WTC11 (cell line): ENCODE measurements around the gene KRTAP25-1.

Experiments
- ESRRA ChIP-seq: sonication (generic); formaldehyde crosslinking; IDR thresholded peaks from 2 replicates; pipeline ENCODE4 v1.8.1; 2022; ENCODE audit warnings: mild to moderate bottlenecking, missing genetic modification reagents, borderline replicate concordance
- FOXP1 ChIP-seq: sonication (generic); formaldehyde crosslinking; IDR thresholded peaks from 2 replicates; pipeline ENCODE4 v1.8.0; 2022; ENCODE audit warnings: missing genetic modification reagents, mild to moderate bottlenecking, moderate library complexity, borderline replicate concordance
- MYBL2 ChIP-seq: sonication (generic); formaldehyde crosslinking; IDR thresholded peaks from 2 replicates; pipeline ENCODE4 v1.8.1; 2023; ENCODE audit warnings: mild to moderate bottlenecking, moderate library complexity, missing genetic modification reagents
- RELA ChIP-seq: sonication (generic); formaldehyde crosslinking; IDR thresholded peaks from 2 replicates; pipeline ENCODE4 v1.8.1; 2022; ENCODE audit warnings: missing genetic modification reagents, mild to moderate bottlenecking, borderline replicate concordance
- TCF7 ChIP-seq: sonication (generic); formaldehyde crosslinking; IDR thresholded peaks from 2 replicates; pipeline ENCODE4 v1.8.0; 2022; ENCODE audit warnings: mild to moderate bottlenecking, low read depth, missing genetic modification reagents, moderate library complexity
- ZNF121 ChIP-seq: sonication (generic); formaldehyde crosslinking; IDR thresholded peaks from 2 replicates; pipeline ENCODE4 v1.8.0; 2023; ENCODE audit warnings: missing genetic modification reagents
- TF ChIP-seq, protein P1 (sequence below): fragments of 200-600 bp; IDR thresholded peaks from 2 replicates; pipeline ENCODE4 v1.8.0; 2022; ENCODE audit warnings: antibody characterized with exemption
- TF ChIP-seq, protein P2 (sequence below): sonication (generic); formaldehyde crosslinking; IDR thresholded peaks from 2 replicates; pipeline ENCODE4 v1.8.1; 2022; ENCODE audit warnings: mild to moderate bottlenecking, moderate library complexity, missing genetic modification reagents
- TF ChIP-seq, protein P3 (sequence below): sonication (generic); formaldehyde crosslinking; IDR thresholded peaks from 2 replicates; pipeline ENCODE4 v1.8.1; 2023; ENCODE audit warnings: mild to moderate bottlenecking, missing genetic modification reagents, moderate library complexity

DNA sequence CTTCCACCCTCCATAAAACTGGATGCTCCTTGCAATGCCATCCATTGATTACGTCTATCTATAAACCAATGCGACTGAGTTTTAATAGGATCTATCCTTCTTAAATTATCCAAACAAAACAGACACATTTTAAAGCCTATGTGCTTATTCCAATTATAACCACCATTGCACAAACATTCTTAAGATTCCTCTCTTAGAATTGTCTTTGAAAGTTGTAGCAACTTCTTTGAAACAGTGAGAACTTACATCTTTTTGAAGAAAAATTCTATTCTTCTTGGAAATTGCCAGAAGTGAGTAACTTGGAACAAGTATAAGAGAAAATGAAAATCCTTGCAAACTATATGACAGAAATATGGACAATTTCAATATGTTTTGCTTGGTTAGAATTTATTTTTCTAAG is 30.9 kb upstream of the KRTAP25-1 start, which contains the start of gene KRTAP26-1:
- TF ChIP-seq, protein P1, sequence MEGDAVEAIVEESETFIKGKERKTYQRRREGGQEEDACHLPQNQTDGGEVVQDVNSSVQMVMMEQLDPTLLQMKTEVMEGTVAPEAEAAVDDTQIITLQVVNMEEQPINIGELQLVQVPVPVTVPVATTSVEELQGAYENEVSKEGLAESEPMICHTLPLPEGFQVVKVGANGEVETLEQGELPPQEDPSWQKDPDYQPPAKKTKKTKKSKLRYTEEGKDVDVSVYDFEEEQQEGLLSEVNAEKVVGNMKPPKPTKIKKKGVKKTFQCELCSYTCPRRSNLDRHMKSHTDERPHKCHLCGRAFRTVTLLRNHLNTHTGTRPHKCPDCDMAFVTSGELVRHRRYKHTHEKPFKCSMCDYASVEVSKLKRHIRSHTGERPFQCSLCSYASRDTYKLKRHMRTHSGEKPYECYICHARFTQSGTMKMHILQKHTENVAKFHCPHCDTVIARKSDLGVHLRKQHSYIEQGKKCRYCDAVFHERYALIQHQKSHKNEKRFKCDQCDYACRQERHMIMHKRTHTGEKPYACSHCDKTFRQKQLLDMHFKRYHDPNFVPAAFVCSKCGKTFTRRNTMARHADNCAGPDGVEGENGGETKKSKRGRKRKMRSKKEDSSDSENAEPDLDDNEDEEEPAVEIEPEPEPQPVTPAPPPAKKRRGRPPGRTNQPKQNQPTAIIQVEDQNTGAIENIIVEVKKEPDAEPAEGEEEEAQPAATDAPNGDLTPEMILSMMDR, result no peak
- TF ChIP-seq, protein P2, sequence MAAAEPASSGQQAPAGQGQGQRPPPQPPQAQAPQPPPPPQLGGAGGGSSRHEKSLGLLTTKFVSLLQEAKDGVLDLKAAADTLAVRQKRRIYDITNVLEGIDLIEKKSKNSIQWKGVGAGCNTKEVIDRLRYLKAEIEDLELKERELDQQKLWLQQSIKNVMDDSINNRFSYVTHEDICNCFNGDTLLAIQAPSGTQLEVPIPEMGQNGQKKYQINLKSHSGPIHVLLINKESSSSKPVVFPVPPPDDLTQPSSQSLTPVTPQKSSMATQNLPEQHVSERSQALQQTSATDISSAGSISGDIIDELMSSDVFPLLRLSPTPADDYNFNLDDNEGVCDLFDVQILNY (CRISPR knock-in tag), result no peak
- TF ChIP-seq RELA, result no peak
- no peak for TF ChIP-seq MYBL2 (CRISPR knock-in tag)
- no peak for TF ChIP-seq TCF7 (CRISPR knock-in tag)
- TF ChIP-seq, protein P3, sequence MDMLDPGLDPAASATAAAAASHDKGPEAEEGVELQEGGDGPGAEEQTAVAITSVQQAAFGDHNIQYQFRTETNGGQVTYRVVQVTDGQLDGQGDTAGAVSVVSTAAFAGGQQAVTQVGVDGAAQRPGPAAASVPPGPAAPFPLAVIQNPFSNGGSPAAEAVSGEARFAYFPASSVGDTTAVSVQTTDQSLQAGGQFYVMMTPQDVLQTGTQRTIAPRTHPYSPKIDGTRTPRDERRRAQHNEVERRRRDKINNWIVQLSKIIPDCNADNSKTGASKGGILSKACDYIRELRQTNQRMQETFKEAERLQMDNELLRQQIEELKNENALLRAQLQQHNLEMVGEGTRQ (CRISPR knock-in tag), result no peak
- no peak for TF ChIP-seq ESRRA (CRISPR knock-in tag)
- TF ChIP-seq FOXP1 (CRISPR knock-in tag), result no peak
- no peak for TF ChIP-seq ZNF121 (CRISPR knock-in tag)
